VCaP (cell line): Measurements from ENCODE around the gene TMEM26.

Experiments
- H3K27ac ChIP-seq: fragments of 450-650 bp; 2 replicates; pipeline ENCODE4 v1.5.1; 2017
- TF ChIP-seq, protein P1 (sequence below): fragments of 450-650 bp; conservative IDR thresholded peaks from 2 replicates; pipeline ENCODE4 v1.5.1; 2017; ENCODE audit warnings: mild to moderate bottlenecking, moderate library complexity

TMEM26 gene

DNA sequence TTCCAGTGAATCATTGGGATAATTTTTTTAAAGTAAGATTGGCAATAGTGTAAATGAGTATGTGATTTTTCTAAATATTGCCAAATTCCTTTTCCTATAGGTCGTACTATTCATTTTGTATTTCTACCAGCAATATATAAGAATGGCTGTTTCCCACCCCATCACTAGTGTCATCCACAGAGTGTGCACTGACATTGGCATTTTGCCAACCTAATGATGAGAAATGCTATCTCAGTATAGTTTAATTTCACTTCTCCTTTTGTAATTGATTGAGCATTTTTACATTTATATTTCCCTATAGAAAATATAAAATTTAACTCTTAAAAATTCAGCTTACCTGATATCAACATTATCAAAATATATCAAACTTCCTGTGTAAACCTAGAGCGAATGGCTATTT is 17.6 kb upstream of the TMEM26 start:
- TF ChIP-seq, protein P1, sequence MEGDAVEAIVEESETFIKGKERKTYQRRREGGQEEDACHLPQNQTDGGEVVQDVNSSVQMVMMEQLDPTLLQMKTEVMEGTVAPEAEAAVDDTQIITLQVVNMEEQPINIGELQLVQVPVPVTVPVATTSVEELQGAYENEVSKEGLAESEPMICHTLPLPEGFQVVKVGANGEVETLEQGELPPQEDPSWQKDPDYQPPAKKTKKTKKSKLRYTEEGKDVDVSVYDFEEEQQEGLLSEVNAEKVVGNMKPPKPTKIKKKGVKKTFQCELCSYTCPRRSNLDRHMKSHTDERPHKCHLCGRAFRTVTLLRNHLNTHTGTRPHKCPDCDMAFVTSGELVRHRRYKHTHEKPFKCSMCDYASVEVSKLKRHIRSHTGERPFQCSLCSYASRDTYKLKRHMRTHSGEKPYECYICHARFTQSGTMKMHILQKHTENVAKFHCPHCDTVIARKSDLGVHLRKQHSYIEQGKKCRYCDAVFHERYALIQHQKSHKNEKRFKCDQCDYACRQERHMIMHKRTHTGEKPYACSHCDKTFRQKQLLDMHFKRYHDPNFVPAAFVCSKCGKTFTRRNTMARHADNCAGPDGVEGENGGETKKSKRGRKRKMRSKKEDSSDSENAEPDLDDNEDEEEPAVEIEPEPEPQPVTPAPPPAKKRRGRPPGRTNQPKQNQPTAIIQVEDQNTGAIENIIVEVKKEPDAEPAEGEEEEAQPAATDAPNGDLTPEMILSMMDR = no peak
- no peak overlapping the region for H3K27ac ChIP-seq

DNA sequence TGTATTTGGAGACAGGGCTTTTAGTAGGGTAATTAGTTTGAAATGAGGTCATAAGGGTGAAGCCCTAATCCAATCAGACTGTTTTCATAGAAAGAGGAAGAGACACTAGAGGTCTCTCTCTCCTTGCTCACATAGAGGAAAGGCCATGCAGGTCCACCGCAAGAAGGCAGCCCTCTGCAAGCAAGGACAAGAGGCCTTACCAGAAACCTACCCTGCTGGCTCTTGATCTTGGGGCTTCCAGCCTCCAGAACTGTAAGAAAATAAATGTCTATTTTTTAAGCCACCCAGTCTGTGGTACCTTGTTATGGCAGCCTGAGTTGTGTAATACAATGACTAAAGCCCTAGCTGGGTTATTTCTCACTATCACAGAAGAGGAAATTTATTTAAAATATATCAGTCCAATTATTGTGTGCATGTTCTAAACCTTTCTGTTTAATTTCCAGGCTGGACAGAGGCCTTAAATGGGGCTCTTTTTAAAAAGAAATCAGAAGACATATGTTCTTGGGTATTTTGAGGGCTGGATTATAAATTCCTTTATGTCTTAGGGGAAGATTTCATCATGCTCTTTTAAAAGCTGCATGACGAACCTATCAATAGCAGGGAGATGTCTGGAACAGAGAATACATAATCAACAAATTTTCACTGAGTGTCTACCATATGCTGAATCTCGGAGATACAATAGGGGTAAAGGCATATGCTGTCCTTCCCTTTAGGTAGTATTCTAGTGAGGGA is 12.9 kb upstream of the TMEM26 start:
- H3K27ac ChIP-seq = peak overlapping the region; percentile 96; the same call in 1 of the 2 replicates
- TF ChIP-seq, protein P1 = no peak

- TF ChIP-seq, protein P1 = no peak
These were observed 12.0 kb upstream of the TMEM26 start for GRCh38 chr10:61465171-61465496.

GRCh38 chr10:61464461-61465170 is 11.4 kb upstream of the TMEM26 start:
- H3K27ac ChIP-seq = peak overlapping the region; percentile 96
- TF ChIP-seq, protein P1 = no peak

More at GRCh38 chr10:61465171-61465496, 12.0 kb upstream of the TMEM26 start:
- peak overlapping the region; percentile 96 for H3K27ac ChIP-seq

DNA sequence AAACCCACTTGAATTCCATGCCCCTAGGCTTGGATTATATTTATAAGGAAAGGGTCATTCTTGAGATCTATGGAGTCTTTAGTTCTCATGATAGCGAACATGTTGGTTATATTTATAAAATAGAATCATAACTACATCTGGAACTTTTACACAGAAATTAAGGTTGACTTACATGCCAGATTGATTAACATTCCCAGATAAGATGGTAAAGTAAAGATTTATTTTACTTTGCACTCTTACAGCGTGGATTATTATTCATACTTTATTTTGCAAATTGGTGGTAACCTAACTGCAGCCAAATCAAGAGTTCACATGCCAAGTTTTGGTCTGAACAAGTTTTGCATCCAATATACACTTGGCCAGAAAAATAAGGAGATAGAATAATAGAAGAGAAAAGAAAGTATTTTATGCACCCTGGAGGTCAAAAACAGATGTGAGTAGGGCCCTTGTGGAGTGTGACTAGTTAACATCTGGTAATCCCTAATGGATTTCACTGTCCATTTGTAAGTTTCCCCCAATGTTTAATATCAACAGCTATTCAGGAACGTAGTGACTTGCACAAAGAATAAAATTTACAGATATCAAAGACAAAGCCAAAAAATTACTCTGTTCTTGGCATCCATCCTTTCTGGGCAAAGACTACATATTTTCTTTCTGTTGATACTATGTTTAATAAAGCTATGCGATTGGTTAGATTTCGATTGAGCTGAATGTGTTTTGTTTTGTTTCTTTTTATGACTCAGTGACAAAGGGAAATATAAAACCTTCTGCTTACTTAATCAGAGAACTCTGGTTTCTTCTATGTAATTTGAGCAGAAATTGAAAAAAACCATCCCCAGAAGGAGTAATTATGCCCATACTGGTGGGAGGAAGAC is 10.1 kb upstream of the TMEM26 start:
- TF ChIP-seq, protein P1 = no peak
- H3K27ac ChIP-seq = peak overlapping the region; percentile 96

- H3K27ac ChIP-seq = peak overlapping the region; percentile 96
- TF ChIP-seq, protein P1 = no peak
These were observed 7.7 kb upstream of the TMEM26 start for GRCh38 chr10:61460835-61461234.

GRCh38 chr10:61458031-61458430 is 4.8 kb upstream of the TMEM26 start:
- TF ChIP-seq, protein P1 = no peak
- no peak overlapping the region for H3K27ac ChIP-seq
